Renal cortical epithelial cell (primary cell): ENCODE results near the gene PCNA. TPM values are rescaled to one million over a fixed set of nuclear protein-coding genes. Genes with fewer than 3 reads are reported as not detected.
"Not testable (repeated sequence)": the region's sequence is repeated elsewhere in the genome, so short reads cannot be mapped to it uniquely, and the experiment has no call there.

ENCODE experiments used
- DNase-seq: peaks from one replicate; pipeline ENCODE4 v3.0.0-alpha.2; 2011; ENCODE audit warnings: low read depth
- total RNA-seq: library from RNA; depleted of rRNA; stranded (reverse); fragments of >200 nt; gene quantifications from 2 replicates; pipeline ENCODE4 v1.2.3, GENCODE V29; 2014

The PCNA gene
- total RNA-seq, 1 donor from 2014 or later: 126 TPM

DNA sequence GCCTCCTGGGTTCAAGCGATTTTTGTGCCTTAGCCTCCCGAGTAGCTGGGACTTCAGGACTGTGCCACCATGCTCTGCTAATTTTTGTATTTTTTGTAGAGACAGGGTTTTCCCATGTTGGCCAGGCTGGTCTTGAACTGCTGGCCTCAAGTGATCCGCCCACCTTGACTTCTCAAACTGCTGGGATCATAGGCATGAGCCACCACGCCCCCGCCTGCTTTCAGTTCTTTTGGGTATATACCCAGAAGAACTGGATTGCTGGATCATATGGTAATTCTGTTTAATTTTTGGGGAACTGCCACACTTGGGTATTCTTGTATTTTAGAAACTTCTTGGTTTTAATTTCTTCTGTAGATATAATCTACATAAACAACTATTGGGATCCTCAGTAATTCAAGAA, 24.1 kb upstream of the PCNA start:
- no peak for DNase-seq

DNA sequence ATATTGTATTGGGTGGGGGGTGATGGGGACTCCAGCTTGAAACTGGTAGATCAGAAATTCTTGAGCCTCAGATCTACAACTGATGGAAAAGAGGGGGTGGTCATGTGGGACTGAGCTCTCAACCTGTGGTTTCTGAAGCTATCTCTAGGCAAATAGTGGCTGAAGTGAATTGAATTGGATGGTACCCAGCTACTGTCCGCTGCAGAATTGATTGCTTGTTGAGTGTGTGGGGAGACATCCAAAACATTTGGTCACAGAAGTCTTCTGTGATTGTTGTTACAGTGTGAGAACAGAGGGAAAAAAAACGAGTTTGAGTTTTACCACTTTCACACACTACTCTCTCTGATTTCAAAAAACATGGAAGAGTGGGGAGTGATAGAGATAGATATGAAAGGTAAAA, 21.9 kb upstream of the PCNA start:
- no peak for DNase-seq

DNA sequence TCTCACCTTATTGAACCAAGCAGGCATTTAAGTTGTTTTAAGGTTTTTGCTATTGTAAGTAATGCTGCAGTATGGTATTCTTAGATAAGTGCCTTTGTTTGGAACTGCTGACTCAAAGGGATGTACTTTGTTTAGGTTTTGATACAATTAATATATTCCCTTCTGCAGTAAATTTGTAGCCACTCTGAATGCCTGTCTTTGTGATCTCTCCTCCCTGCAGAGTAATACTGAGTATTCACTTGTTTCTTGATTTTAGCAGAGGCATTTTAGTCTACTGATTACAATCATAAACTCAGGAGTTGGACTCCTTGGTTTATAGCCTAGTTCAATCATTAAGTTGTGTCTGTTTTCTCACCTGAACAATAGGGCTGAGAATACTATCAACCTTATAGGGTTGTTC, 20.4 kb upstream of the PCNA start:
- no peak for DNase-seq

DNA sequence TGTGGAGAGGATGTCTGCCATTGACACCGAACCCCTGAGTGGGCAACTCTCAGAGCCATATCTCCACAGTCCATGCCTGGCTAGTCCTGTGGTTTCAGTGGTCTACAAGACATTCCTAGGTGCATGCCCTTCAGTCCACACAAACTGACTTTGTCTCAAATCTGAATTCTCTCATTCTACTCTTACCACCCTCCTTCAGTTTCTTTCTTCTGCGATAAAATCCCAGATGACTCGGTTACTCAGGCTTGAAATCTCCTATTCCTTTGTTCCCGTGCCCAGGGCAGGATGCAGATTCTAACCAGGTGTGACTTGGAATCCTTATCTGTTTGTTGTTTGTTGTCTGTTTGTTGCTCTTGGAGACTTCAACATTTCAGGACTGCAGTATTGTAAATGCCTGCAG, 16.3 kb upstream of the PCNA start:
- peak; percentile 57 for DNase-seq

DNA sequence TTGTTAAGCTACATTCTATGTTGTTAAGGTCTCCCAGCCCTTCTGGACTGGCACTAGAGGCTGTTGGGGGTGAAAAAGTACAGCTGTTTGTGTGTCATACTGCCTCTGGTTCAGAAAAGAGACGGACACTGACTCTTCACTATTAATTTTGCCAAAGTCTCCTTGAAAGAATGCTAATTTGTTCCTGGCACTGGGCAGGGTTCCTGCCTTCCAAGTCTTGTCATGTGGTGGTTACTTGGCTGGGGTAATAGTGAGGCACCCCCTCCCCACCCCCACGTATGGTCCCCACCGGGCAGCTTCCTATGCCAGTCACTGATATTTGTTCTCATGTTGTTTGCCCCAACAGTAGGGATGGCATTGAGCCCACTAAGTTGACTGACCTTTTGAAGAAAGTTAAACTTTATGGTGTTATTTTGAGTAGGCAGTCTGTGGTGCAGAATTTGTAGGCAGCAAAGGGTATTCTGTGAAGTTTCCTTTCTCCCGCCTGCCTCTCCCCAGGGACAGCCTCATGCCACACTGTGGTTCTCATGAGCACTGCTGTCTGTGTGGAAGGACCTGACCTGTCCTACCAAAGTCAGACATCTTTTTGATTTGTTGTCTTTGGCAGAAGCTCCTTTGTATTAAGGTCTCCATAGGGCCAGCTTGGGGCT, 15.7 kb upstream of the PCNA start:
- no peak for DNase-seq

DNA sequence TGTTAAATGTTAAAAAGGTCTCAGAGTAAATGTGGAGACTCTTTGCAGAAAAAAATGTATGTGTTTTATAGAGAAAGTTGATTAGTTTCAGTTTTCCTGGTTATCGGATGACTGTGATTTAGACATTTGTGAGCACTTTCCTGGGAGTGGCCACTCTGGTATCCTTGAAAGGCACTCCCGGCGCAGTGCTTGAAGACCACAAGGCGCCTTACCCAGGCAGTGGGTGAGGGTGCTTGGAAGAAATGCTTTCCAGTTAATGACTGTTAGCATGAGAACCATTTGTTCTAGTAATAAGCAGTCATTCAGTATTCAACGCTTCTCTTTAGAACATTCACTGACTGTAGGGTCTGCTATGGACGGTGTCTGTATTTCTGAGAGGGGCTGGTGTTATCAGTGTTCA, 14.2 kb upstream of the PCNA start:
- no peak for DNase-seq

DNA sequence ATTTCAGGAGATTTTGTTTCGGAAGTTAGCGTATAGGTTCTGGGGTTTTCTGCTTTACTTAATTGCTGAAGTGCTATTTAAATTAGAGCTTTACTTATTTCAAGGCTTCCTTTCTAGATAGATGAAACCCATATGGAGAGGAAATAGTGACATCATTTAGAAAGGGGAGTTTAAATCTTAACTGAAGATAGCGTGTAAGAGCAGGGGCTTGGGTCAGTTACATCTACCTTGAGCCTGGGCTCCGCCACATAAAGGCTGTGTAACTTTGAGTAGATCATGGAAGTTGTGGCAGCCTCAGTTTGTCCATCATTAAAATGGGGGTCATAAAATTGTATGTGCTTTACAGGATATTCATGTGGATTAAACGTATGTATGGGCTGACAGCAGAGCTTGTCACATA, 11.7 kb upstream of the PCNA start:
- no peak for DNase-seq

DNA sequence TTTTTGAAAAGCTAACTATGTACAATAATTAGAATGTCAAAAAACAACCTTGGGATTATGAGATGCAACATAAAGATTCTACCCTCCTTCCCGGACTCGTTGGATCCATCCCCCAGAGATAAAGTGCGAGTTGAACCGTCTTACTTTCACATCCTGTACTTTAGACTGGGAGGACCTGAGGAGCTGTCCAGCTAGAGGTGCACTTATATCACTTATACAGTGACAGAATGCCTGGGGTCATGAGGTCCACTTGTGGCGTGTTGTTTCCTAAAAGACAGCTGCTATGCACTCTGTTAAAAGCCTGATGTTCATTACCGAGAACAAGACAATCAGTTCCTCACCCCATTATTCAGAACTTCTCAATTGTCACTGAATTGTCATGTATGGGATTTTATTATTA, 9.1 kb upstream of the PCNA start:
- no peak for DNase-seq

DNA sequence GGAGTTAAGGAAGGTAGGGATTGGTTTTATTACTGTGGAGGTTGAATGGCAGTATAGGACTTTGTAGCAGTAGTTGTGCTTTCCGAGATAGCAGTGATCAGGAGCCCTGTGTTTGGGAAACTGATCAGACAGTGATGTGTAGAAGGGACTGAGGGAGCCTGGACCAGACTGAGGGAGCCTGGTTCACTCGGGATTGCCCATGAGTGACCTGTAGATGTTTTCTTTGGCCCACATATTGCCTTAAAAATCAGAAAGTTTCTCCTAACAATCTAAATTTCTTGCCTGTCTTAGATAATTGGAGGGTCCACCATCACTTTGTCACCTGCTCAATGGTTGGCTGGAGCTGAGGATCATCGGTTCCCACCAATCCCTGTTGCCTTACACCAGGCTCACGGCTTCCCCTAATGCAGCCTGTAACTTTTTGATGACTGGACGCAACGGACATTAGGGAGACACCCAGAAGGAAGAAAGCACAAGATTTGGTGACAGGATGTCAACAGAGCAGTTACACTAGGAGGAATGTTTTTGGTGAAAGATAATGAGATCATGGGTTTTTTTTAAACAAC, 8.2 kb upstream of the PCNA start:
- no peak for DNase-seq

DNA sequence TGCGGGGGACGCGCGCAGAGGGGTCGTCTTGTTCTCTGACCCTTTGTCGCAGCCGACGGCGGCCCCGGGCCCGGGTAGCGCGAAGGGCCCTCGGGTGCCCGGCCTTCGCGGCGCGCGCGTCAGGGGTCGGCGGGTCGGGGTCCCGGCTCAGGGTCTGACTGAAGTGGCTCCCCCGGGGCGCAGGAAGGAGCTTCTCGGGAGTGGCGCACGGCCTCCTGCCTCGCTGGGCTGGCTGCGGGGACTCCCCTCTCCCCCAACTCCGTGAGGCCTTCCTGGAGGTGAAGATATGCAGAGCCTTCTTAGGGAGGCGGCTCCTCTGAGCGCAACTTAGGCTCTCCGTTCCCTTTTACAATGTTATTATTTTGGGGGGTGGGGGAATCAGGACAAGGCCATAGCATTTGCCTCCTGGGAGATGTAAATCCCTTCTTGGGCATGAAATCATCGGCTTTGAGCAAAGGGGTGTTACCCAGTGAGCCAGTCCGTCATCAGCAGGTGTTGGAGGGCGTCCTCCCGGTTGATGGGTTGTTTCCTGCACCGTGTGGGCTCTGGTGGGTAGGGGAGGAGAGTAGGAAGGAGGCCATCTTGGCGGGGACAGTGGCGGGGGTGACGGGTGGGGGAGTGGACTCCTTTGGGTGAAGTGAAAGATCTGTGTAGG, 7.6 kb upstream of the PCNA start:
- peak; percentile 48 for DNase-seq

DNA sequence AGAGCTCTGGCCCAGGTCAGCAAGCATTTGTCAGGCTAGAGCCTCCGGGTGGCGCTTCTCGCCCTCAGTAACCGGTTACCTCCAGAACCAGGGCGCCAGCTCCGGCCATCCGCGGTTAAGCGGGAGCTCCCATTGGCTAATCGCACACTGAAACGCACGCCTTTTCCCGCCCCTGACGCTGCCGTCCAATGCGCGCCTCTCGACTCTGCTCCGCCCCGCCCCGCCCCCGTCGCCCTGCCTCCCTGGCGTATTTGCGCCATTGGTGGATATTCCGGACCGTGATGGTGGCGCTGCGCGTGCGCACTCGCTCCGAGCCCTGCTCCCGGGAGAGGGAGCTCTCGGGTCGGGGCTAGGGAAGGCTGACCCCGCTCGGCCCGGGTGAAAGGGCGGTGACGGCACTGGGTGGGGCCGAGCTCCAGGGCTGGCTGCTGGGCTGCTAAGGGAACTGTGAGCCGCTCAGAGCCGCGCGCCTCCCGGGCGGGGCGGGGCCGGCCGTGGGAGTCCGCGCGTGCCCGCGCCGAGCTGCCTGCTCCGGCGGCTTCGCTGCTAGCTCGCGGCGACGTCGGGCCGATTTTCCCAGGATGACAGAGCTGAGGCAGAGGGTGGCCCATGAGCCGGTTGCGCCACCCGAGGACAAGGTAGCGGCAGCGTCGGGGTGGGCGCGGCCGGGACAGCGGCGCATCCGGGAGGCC, 6.9 kb upstream of the PCNA start, which contains the start of gene CDS2:
Gene CDS2 (plus strand): TSS at position 497 of the 692 bp plus-strand sequence. CDS start 85 bp downstream, at position 582.
- peak; percentile 94 for DNase-seq

DNA sequence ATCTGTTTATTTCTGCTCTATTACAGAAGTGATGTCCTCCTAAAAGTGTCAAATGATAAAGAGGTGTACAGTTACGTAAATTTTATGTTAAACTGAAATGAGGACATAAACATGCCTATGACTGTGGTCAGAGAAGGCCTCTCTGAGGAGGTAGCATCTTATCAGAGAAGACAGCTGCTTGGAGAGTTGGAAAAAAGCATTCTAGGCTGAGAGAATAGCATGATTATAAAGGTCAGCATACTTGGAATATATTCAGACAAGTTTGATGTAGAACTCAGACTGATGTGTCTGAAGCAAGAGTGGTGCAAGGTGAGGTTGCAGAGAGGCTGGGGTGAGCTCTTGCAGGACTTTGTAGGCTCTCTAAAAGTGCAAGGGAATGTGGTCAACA, 3.1 kb upstream of the PCNA start:
- no peak for DNase-seq

DNA sequence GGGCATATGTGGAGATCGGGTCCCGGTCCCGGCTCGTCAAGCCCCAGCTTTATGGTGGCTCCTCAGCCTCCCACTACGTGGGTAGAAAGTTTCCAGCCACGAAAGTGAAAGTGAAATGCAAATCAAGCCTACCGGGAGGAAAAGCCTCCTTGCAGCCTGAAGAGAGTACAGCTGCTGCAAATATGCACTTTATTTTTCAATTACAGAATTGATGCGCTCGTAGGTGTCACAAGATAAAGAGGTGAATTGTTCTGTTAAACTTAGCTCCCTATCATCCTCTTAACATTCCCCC, 373 bp upstream of the PCNA start:
- no peak for DNase-seq

DNA sequence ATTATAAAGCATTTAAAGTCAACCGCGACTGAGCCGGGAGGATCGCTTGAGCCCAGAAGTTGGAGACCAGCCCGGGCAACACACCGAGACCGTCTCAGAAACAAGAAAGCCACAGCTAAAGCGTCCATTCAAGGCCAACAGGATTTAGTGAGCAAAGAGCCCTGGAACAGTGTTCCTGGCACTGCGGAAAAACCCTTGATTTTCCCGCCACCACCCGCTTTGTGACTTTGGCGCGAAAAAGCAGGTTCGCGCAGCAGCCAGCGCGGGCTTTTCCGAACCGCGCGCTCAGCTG, 669 bp downstream of the PCNA start:
- DNase-seq: no peak

DNA sequence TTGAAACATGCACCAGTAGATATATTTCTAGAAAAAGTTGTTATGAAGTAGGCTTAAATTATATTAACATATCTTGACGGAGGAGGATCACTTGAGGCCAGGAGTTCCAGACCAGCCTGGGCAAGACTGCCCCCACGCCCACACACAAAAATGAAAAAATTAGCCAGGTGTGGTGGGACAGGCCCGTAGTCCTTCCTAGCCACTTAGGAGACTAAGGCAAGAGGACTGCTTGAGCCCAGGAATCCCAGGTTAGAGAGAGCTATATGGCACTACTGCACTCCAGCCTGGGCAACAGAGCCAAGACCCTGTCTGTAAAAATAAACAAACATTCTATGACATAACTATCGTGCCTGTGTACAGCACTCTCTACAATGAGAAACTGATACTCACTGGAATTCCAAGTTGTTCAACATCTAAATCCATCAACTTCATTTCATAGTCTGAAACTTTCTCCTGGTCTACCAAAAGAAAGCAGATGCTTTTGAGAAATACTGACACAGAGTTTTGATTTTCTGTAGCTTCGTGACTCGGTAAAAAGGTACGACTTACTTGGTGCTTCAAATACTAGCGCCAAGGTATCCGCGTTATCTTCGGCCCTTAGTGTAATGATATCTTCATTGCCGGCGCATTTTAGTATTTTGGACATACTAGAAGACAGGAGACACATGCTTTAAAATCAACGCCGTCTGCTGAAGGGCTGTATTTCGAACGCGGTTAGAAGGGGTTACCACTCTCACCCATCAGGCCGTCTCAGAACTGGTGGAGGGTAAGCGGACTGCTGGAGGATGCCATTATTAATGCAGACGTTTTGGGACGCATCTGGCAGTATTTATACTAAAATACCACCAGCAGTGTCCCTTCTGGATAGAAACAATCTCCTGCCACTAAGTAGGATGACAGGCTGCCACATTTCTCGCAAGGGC, 1.3 kb downstream of the PCNA start:
- no peak for DNase-seq

DNA sequence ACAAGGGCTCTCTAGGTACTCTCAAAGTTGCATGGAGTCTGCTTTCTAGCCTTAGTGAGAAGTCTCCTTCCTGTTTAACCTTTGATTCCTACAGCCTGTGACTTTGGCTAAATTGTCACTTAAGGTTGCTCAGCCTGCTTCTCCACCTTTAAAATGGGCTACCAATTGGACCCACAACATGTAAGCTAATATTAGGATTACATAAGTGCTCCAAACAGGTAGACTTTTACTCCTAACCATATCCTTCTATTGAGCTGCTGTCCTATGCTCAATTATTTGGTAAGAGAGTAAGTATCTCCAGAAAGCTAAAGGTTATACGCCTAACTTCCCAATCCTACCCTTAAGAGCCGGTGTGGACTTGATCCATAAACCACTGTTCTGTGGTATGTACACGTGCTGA, 2.9 kb downstream of the PCNA start:
- no peak for DNase-seq

DNA sequence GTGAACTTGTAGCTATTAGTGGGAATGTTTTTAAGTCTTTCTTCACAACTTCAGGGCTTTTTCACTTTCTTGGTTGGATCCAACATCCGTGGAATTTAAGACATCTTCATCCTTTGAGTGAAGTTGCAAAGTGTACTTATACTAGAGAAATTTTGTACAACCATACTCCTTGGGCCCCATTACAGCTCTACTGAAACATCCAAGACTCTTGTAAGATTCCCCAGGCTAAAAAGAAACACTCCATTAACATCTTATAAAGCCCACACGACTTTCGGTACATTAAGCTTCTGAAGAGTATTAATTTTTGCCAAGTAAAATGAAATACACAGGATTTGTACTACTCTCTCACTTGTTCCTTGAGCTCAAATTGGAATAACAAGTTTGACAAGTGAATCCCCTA, 5.4 kb downstream of the PCNA start:
- no peak for DNase-seq

DNA sequence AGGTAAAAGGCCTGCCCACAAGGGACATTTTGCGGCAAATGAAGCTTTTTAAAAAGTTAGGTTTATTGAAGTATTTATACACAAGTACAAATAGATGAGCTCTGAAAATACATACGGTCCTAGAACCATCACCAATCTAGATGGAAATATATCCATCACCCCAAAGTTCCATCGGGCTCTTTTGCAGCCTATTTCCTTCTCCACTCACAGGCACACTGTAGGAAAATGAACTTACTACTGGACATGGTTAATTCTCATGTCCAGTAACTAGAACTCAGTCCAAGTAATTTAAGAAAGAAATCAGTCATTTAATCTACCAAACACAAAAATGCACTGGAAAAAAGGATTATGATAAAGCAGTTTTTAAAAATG, 6.2 kb downstream of the PCNA start:
- no peak for DNase-seq

DNA sequence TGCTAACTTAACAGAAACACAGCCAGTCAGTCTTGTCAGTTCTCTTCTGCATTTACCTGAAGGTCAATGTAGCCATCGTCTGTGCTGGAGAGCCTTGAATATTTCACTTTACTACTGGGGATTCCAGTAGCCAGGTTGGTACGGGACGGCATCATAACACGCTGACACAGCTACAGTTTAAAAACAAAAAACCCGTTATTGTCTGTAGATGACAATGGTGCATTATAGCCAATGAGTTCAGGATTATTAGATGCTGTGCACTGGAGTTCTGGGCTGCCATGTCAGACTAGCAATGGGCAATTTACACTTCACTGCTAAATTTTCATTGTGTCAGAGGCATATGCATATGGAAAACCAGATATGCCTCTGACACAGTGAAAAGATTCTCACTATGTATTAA, 10.5 kb downstream of the PCNA start:
- DNase-seq: no peak

DNA sequence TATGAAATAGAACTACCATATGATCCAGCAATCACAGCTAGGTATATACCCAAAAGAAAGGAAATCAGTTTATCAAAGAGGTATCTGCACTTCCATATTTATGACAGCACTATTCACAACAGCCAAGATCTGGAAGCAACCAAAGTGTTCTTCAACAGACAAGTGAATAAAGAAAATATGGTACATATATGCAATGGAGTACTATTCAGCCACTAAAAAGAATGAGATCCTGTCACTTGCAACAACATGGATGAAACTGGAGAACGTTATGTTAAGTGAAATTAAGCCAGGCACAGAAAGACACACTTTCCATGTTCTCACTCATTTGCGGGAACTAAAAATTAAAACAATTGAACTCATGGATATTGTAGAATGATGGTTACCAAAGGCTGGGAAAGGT, 15.3 kb downstream of the PCNA start:
- DNase-seq: no peak

DNA sequence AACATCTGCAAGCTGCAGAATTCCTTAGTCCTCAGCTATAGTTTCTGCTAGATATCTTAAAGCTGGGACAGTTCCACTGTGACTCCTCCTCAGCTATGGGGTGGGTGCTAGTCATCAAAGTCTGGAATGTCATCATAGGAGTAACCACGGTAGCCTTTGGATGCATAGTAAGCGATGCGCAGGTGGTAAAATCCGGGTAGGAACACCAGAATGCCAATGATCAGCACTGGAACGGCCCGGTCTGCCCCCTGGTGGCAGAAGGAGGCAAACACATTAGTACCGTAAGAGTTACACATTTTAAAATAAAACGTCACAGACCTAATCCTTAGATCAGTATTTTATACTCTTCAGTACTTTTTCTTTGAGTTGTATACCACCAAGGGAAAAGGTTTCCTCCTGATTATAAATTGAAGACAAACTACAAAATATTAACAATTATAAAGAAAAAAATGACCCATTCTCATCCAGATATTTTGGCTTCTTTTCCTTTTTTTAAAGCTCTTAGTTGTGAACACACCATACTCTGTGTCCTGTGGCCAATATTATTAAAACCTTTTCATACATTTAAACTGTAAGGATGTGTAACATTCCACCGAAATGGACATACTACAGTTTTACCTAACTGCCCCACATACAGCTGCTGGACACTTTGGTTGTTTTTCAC, 18.9 kb downstream of the PCNA start:
- DNase-seq: peak; percentile 40

DNA sequence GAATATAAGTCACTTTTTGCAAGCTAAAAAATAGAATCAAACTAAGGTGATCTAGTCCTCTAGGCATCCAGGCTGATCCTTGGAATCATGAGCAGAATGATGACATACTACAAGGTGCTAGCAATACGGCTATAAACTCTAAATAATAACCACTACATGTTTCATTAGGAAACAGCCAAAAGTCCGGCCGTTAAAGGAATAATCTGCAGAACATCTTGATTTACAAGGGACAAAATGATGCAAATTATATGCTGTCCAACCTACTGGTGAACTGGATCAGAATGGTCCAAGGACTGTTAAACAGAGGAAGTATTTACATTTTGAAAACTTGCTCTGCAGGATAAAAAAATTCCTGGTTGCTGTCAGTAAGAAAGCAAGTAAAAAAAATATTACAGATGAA, 19.8 kb downstream of the PCNA start:
- DNase-seq: not testable (repeated sequence)
